ENCODE data around the gene BIN1. TPM values are rescaled to one million over a fixed set of nuclear protein-coding genes. Genes with fewer than 3 reads are reported as not detected.

Gene BIN1
- total RNA-seq, 1 donor from 2014 or later: 33.4 TPM

DNA sequence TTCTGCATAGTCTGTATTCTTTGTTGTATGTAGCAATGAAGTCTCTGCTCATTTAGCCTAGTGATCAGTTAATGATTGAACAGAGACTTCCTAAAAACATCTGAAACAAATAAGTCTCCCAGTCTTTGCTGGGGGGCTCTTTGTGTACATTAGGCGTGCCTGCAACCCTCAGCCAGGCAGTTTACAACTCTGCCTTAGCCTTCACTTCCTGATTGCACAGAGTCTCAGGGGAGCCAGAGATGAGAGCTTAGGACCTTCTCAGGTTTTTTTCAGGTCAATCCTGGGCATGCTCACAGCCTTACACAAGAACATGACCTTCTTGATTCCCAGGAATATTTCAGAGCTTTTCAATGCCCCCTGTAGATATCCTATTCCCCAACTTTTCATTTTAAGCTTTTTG, 44.0 kb upstream of the BIN1 start:
- no peak for ATAC-seq
- H3K4me3 ChIP-seq: no peak overlapping the region
- H3K4me1 ChIP-seq: no peaks in the 10 kb centered on the region
- no peak for DNase-seq
- no peaks in the 10 kb centered on the region for H3K9me3 ChIP-seq
- TF ChIP-seq, protein P1, sequence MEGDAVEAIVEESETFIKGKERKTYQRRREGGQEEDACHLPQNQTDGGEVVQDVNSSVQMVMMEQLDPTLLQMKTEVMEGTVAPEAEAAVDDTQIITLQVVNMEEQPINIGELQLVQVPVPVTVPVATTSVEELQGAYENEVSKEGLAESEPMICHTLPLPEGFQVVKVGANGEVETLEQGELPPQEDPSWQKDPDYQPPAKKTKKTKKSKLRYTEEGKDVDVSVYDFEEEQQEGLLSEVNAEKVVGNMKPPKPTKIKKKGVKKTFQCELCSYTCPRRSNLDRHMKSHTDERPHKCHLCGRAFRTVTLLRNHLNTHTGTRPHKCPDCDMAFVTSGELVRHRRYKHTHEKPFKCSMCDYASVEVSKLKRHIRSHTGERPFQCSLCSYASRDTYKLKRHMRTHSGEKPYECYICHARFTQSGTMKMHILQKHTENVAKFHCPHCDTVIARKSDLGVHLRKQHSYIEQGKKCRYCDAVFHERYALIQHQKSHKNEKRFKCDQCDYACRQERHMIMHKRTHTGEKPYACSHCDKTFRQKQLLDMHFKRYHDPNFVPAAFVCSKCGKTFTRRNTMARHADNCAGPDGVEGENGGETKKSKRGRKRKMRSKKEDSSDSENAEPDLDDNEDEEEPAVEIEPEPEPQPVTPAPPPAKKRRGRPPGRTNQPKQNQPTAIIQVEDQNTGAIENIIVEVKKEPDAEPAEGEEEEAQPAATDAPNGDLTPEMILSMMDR (IDR thresholded peaks at IDR 0.05): no peak
- H3K27me3 ChIP-seq: no peaks in the 10 kb centered on the region
- no peaks in the 10 kb centered on the region for H3K36me3 ChIP-seq
- H3K27ac ChIP-seq: no peak overlapping the region
- intact Hi-C loops (cut with DNase I): no loop called here

DNA sequence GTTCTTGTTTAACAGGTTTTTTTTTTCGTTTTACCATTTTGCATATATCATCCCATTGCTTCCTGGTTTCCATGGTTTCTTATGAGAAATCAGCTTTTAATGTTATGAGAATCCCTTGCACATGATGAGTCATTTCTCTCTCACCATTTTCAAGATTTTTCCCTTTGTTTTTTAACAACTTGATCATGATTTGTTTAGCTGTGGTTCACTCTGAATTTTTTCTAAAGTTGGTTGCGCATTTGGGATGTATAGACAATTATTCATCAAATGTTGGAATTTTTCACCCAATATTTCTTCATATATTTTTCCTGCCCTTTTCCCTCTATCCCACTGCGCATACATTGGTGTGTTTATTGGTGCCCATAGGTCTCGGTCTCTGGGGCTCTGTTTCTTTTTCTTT, 42.4 kb upstream of the BIN1 start:
- Histone ChIP-seq H3K27ac (no peak overlapping the region), H3K4me3 (no peak overlapping the region), H3K9me3 (no peaks in the 10 kb centered on the region), H3K4me1 (no peaks in the 10 kb centered on the region), H3K36me3 (no peaks in the 10 kb centered on the region), H3K27me3 (no peaks in the 10 kb centered on the region)
- TF ChIP-seq, protein P1 (IDR thresholded peaks at IDR 0.05): no peak
- DNase-seq (no peak), ATAC-seq (no peak)
- intact Hi-C loops (cut with DNase I): no loop called here

DNA sequence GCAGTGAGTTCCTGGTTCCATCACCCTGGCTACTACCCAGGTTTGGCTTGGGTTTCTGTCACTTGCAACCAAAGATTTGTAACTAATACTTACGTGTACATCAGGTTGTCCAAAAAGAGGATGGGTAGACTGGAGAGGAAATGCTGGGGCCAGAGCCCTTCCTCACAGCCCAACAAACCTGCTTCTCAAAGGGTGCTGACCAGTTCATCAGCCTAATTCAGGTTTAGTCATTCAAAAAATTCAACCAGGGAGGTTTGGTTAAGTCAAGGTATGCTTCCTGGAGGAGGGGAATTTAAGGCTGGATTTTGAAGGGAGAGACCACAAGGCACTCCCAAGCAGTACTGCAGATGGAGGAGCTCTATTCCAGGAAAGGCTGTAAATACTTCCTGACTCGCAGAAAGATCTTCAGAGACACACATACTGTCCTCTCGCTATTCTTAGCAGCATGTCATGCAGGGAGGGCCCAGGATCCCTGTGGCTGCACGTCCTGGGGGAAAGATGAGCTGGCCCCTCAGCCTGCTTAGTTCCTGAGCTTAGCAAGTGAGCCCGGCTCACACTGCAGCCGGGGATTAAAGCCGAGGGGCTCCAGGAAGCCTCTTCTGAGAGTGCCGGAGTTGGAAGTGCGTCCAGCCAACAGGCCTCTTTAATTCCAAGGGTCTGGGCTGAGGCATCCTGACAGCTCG, 40.0 kb upstream of the BIN1 start:
- no peaks in the 10 kb centered on the region for H3K4me1 ChIP-seq
- H3K36me3 ChIP-seq: no peaks in the 10 kb centered on the region
- DNase-seq (no peak), ATAC-seq (no peak)
- intact Hi-C loops (cut with DNase I): no loop called here
- H3K9me3 ChIP-seq: no peaks in the 10 kb centered on the region
- no peaks in the 10 kb centered on the region for H3K27me3 ChIP-seq
- TF ChIP-seq, protein P1 (IDR thresholded peaks at IDR 0.05): no peak
- no peak overlapping the region for H3K27ac ChIP-seq
- no peak overlapping the region for H3K4me3 ChIP-seq

DNA sequence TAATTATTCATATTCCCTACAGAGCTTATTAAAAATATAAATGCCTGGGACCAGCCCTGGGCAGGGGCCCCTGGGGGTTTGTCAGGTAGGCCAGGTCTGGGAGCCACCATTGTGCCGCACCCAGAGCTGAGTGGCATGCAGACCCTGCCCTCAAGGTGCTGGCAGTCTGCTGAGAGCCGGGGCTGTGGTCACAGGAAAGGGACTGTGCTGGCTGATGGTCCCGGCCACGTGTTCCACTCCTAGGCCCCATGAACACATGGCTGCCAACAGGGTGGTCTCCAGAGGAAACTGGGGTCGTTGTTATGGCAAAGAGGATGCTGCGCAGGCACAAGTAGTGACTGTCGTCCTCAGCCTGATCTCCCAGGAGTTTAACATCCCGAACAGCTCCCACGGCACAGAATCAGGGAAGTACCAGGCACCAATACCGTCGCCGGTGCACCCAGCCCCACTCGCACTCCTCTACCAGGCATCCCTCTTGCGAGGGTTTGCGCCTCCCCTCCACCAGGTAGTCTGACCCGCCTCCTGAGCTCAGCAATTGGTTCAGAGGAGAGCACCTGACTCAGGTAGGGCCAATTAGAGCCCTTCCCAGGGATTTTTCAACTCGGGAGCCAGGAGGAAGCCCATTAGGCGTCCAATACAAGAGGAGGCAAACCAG, 39.2 kb upstream of the BIN1 start:
- peak; percentile 22 for ATAC-seq
- Histone ChIP-seq H3K9me3 (no peaks in the 10 kb centered on the region), H3K4me1 (no peaks in the 10 kb centered on the region), H3K27ac (no peak overlapping the region), H3K36me3 (no peaks in the 10 kb centered on the region), H3K27me3 (no peaks in the 10 kb centered on the region), H3K4me3 (no peak overlapping the region)
- no peak for DNase-seq
- TF ChIP-seq, protein P1 (IDR thresholded peaks at IDR 0.05): no peak
- intact Hi-C loops (cut with DNase I): no loop called here

DNA sequence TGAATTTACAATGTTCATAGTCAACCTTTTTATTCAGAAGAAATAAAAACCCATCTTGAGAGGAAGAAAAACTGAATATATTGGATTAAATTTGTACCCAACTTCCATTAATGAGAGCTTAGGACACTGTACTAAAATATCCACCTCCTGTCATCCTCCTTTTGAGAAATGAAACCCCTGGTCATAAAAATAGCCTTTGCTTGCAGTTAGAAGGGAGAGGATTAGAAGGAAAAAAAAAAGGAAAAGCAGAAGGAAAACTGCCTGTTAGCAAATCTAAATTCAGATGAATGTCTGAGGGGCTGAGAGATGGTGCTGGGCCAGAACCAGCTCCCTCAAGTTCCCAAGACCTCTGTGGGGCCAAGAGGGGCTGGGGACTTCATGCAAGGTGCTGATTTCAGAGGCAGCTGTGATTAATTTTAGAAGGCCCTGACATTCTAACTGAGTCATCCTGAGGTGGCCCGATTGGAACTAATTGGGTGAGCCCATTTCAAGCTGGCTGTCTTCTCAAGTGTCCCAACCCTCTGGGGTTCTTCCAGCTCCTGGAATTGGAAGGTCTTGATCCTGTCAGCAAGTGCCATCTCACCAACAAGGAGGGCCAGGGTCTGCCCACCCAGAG, 38.4 kb upstream of the BIN1 start:
- no peak for DNase-seq
- Histone ChIP-seq H3K27ac (no peak overlapping the region), H3K4me3 (no peak overlapping the region), H3K4me1 (no peaks in the 10 kb centered on the region), H3K36me3 (no peaks in the 10 kb centered on the region), H3K27me3 (no peaks in the 10 kb centered on the region), H3K9me3 (no peaks in the 10 kb centered on the region)
- intact Hi-C loops (cut with DNase I): no loop called here
- no peak for ATAC-seq
- TF ChIP-seq, protein P1 (IDR thresholded peaks at IDR 0.05): no peak
